Transverse colon (tissue), 4 donors: Measurements from ENCODE around the gene AKAP13.

Experiments used
- EP300 ChIP-seq: sonication (generic); formaldehyde crosslinking; IDR thresholded peaks from one replicate; pipeline ENCODE4 v1.6.1; 2017; ENCODE audit warnings: antibody characterized with exemption, low read depth
- POLR2A ChIP-seq: fragments of 450-650 bp; IDR thresholded peaks from one replicate; pipeline ENCODE4 v1.6.1; 2016; ENCODE audit warnings: antibody characterized with exemption, mild to moderate bottlenecking, moderate library complexity
- POLR2AphosphoS5 ChIP-seq, 3 donors: sonication (generic); formaldehyde crosslinking; IDR thresholded peaks; one replicate each; pipeline ENCODE4 v1.6.1; 2016; ENCODE audit warnings: antibody characterized with exemption in 3 of 3
- TF ChIP-seq, protein P1 (sequence below), 5 experiments: fragments of 200-600 bp in 3 of 5; fragments of 450-650 bp in 2 of 5; sonication (generic) in 3 of 5; IDR thresholded peaks; 1 replicate in 2 of 5; 2 replicates in 3 of 5; pipeline ENCODE4 v1.5.1; 2016 to 2017; ENCODE audit warnings: antibody characterized with exemption in 5 of 5, inconsistent platforms in 3 of 5, mild to moderate bottlenecking in 2 of 5, moderate library complexity in 1 of 5

DNA sequence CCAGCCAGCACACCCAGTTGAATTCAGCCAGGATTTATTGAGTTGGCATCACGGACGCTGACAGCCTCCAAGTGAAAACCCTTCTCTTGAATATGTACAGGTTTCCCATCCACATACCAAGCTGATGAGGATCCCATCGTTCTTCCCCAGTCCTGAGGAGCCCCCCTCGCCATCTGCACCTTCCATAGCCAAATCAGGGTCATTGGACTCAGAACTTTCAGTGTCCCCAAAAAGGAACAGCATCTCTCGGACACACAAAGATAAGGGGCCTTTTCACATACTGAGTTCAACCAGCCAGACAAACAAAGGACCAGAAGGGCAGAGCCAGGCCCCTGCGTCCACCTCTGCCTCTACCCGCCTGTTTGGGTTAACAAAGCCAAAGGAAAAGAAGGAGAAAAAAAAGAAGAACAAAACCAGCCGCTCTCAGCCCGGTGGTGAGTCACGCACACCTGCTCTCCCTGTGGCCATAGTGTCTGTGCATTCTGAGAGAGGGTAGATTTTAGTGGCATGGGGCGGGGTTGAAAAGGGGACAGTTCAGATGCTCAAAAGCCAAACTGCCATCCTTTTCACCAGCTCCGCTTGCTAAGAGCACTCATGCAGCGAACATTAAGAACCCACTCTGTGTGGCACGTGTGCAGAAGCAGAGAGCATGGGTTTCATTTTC lies 363.1 kb downstream of the AKAP13 start:
- TF ChIP-seq EP300, result no peak
- TF ChIP-seq POLR2A, result no peak
- TF ChIP-seq, protein P1, sequence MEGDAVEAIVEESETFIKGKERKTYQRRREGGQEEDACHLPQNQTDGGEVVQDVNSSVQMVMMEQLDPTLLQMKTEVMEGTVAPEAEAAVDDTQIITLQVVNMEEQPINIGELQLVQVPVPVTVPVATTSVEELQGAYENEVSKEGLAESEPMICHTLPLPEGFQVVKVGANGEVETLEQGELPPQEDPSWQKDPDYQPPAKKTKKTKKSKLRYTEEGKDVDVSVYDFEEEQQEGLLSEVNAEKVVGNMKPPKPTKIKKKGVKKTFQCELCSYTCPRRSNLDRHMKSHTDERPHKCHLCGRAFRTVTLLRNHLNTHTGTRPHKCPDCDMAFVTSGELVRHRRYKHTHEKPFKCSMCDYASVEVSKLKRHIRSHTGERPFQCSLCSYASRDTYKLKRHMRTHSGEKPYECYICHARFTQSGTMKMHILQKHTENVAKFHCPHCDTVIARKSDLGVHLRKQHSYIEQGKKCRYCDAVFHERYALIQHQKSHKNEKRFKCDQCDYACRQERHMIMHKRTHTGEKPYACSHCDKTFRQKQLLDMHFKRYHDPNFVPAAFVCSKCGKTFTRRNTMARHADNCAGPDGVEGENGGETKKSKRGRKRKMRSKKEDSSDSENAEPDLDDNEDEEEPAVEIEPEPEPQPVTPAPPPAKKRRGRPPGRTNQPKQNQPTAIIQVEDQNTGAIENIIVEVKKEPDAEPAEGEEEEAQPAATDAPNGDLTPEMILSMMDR (IDR thresholded peaks at IDR 0.05), result no peak
- TF ChIP-seq POLR2AphosphoS5 (IDR thresholded peaks at IDR 0.05), result no peak
